Memory B cell (primary cell): ENCODE results near the gene LRRC3B.

ENCODE experiments used
- ATAC-seq: fragments of 150-1000 bp; cut with Tn5 transposase; 2 replicates; pipeline ENCODE4 v1.10.0; 2021; ENCODE audit warnings: low read depth, mild to moderate bottlenecking, moderate library complexity
- DNase-seq, 2 donors: peaks; one replicate each; pipeline ENCODE4 v3.0.0; 2022; ENCODE audit warnings: low spot score in 2 of 2
- H3K27ac Mint-ChIP-seq: one replicate; pipeline ENCODE4 v1.8.0; 2022; ENCODE audit warnings: mild to moderate bottlenecking, moderate library complexity, mixed read lengths
- H3K27me3 Mint-ChIP-seq: one replicate; pipeline ENCODE4 v1.8.0; 2022; ENCODE audit warnings: mixed read lengths
- H3K36me3 Mint-ChIP-seq: one replicate; pipeline ENCODE4 v1.8.0; 2022; ENCODE audit warnings: mild to moderate bottlenecking, mixed read lengths
- H3K4me1 Mint-ChIP-seq: one replicate; pipeline ENCODE4 v1.8.0; 2022; ENCODE audit warnings: mixed read lengths
- H3K4me3 Mint-ChIP-seq: one replicate; pipeline ENCODE4 v1.8.0; 2022; ENCODE audit warnings: mild to moderate bottlenecking, moderate library complexity, mixed read lengths
- H3K9me3 Mint-ChIP-seq: one replicate; pipeline ENCODE4 v1.8.0; 2022; ENCODE audit warnings: mixed read lengths

Gene LRRC3B

GRCh38 chr3:26648461-26648860 lies 25.9 kb downstream of the LRRC3B start:
- Mint-ChIP-seq H3K4me1 (no peaks in the 10 kb centered on the region), H3K27me3 (no peaks in the 10 kb centered on the region), H3K9me3 (peaks cover 1% of the 10 kb centered on the region), H3K36me3 (no peaks in the 10 kb centered on the region), H3K4me3 (no peak overlapping the region), H3K27ac (no peak overlapping the region)
- DNase-seq (no peak), ATAC-seq (no peak)

GRCh38 chr3:26652164-26652563 lies 29.6 kb downstream of the LRRC3B start:
- Mint-ChIP-seq H3K9me3 (no peaks in the 10 kb centered on the region), H3K27me3 (no peaks in the 10 kb centered on the region), H3K4me3 (no peak overlapping the region), H3K27ac (no peak overlapping the region), H3K36me3 (no peaks in the 10 kb centered on the region), H3K4me1 (no peaks in the 10 kb centered on the region)
- DNase-seq (no peak), ATAC-seq (no peak)

- Mint-ChIP-seq H3K36me3 (no peaks in the 10 kb centered on the region), H3K9me3 (no peaks in the 10 kb centered on the region), H3K27ac (no peak overlapping the region), H3K4me3 (no peak overlapping the region), H3K27me3 (no peaks in the 10 kb centered on the region), H3K4me1 (no peaks in the 10 kb centered on the region)
- no peak for ATAC-seq
- no peak for DNase-seq
Measured at GRCh38 chr3:26653811-26654425, 31.3 kb downstream of the LRRC3B start.

- Mint-ChIP-seq H3K27me3 (no peaks in the 10 kb centered on the region), H3K9me3 (no peaks in the 10 kb centered on the region), H3K36me3 (no peaks in the 10 kb centered on the region), H3K27ac (no peak overlapping the region), H3K4me3 (no peak overlapping the region), H3K4me1 (no peaks in the 10 kb centered on the region)
- DNase-seq (no peak), ATAC-seq (no peak)
Measured at GRCh38 chr3:26655231-26655630, 32.7 kb downstream of the LRRC3B start.

- H3K27ac Mint-ChIP-seq, result no peak overlapping the region
- H3K27me3 Mint-ChIP-seq, result no peaks in the 10 kb centered on the region
- no peak for DNase-seq
- H3K4me1 Mint-ChIP-seq, result no peaks in the 10 kb centered on the region
- H3K36me3 Mint-ChIP-seq, result no peaks in the 10 kb centered on the region
- no peak for ATAC-seq
- H3K9me3 Mint-ChIP-seq, result peaks cover 3% of the 10 kb centered on the region
- H3K4me3 Mint-ChIP-seq, result no peak overlapping the region
Measured at GRCh38 chr3:26657348-26657976, 34.9 kb downstream of the LRRC3B start.

GRCh38 chr3:26668171-26668570 lies 45.6 kb downstream of the LRRC3B start:
- H3K9me3 Mint-ChIP-seq, result peaks cover 2% of the 10 kb centered on the region
- no peak overlapping the region for H3K4me3 Mint-ChIP-seq
- ATAC-seq, result no peak
- H3K27me3 Mint-ChIP-seq, result no peaks in the 10 kb centered on the region
- no peaks in the 10 kb centered on the region for H3K4me1 Mint-ChIP-seq
- no peak for DNase-seq
- no peak overlapping the region for H3K27ac Mint-ChIP-seq
- no peaks in the 10 kb centered on the region for H3K36me3 Mint-ChIP-seq

GRCh38 chr3:26668696-26669095 lies 46.1 kb downstream of the LRRC3B start:
- Mint-ChIP-seq H3K27ac (no peak overlapping the region), H3K36me3 (no peaks in the 10 kb centered on the region), H3K4me1 (no peaks in the 10 kb centered on the region), H3K4me3 (no peak overlapping the region), H3K9me3 (peaks cover 2% of the 10 kb centered on the region), H3K27me3 (no peaks in the 10 kb centered on the region)
- no peak for DNase-seq
- ATAC-seq, result no peak

- Mint-ChIP-seq H3K4me3 (no peak overlapping the region), H3K27me3 (no peaks in the 10 kb centered on the region), H3K9me3 (no peaks in the 10 kb centered on the region), H3K36me3 (no peaks in the 10 kb centered on the region), H3K4me1 (no peaks in the 10 kb centered on the region), H3K27ac (no peak overlapping the region)
- no peak for ATAC-seq
- DNase-seq, result no peak
Measured at GRCh38 chr3:26675336-26675735, 52.8 kb downstream of the LRRC3B start.

- Mint-ChIP-seq H3K4me3 (no peak overlapping the region), H3K9me3 (peaks cover 5% of the 10 kb centered on the region), H3K27ac (no peak overlapping the region), H3K27me3 (no peaks in the 10 kb centered on the region), H3K36me3 (no peaks in the 10 kb centered on the region), H3K4me1 (no peaks in the 10 kb centered on the region)
- DNase-seq (no peak), ATAC-seq (no peak)
Measured at GRCh38 chr3:26681632-26682031, 59.1 kb downstream of the LRRC3B start.

GRCh38 chr3:26682406-26682805 lies 59.8 kb downstream of the LRRC3B start:
- ATAC-seq (no peak), DNase-seq (no peak)
- Mint-ChIP-seq H3K27ac (no peak overlapping the region), H3K4me3 (no peak overlapping the region), H3K9me3 (peaks cover 5% of the 10 kb centered on the region), H3K4me1 (no peaks in the 10 kb centered on the region), H3K36me3 (no peaks in the 10 kb centered on the region), H3K27me3 (no peaks in the 10 kb centered on the region)

- ATAC-seq, result no peak
- Mint-ChIP-seq H3K36me3 (no peaks in the 10 kb centered on the region), H3K27me3 (no peaks in the 10 kb centered on the region), H3K9me3 (peaks cover 5% of the 10 kb centered on the region), H3K4me1 (no peaks in the 10 kb centered on the region), H3K4me3 (no peak overlapping the region), H3K27ac (no peak overlapping the region)
- no peak for DNase-seq
Measured at GRCh38 chr3:26683902-26684301, 61.3 kb downstream of the LRRC3B start.

GRCh38 chr3:26687466-26687865 lies 64.9 kb downstream of the LRRC3B start:
- Mint-ChIP-seq H3K4me3 (no peak overlapping the region), H3K27ac (no peak overlapping the region), H3K9me3 (peaks cover 3% of the 10 kb centered on the region), H3K4me1 (no peaks in the 10 kb centered on the region), H3K27me3 (no peaks in the 10 kb centered on the region), H3K36me3 (no peaks in the 10 kb centered on the region)
- no peak for DNase-seq
- no peak for ATAC-seq

GRCh38 chr3:26699553-26699952 lies 77.0 kb downstream of the LRRC3B start:
- Mint-ChIP-seq H3K36me3 (no peaks in the 10 kb centered on the region), H3K27me3 (no peaks in the 10 kb centered on the region)
- DNase-seq, result no peak

GRCh38 chr3:26703519-26703918 lies 80.9 kb downstream of the LRRC3B start:
- DNase-seq (no peak), ATAC-seq (no peak)
- Mint-ChIP-seq H3K36me3 (no peaks in the 10 kb centered on the region), H3K4me3 (no peak overlapping the region), H3K27ac (no peak overlapping the region), H3K4me1 (no peaks in the 10 kb centered on the region), H3K9me3 (peaks cover 8% of the 10 kb centered on the region), H3K27me3 (no peaks in the 10 kb centered on the region)

More at GRCh38 chr3:26699553-26699952, 77.0 kb downstream of the LRRC3B start:
- Mint-ChIP-seq H3K4me1 (no peaks in the 10 kb centered on the region), H3K27ac (no peak overlapping the region), H3K9me3 (peaks cover 9% of the 10 kb centered on the region), H3K4me3 (no peak overlapping the region)
- ATAC-seq, result no peak

GRCh38 chr3:26704736-26705135 lies 82.2 kb downstream of the LRRC3B start:
- Mint-ChIP-seq H3K9me3 (peaks cover 5% of the 10 kb centered on the region), H3K36me3 (no peaks in the 10 kb centered on the region), H3K27me3 (no peaks in the 10 kb centered on the region), H3K27ac (no peak overlapping the region), H3K4me1 (no peaks in the 10 kb centered on the region), H3K4me3 (no peak overlapping the region)
- DNase-seq (no peak), ATAC-seq (no peak)
